ENCODE results near the gene PDE1A. TPM values are rescaled to one million over a fixed set of nuclear protein-coding genes. Genes with fewer than 3 reads are reported as not detected.

PDE1A gene
- total RNA-seq, 2 experiments from 2014 or later, result not detected

GRCh38 chr2:182166406-182166805 is 260.4 kb downstream of the PDE1A start:
- CTCF ChIA-PET (ENCODE audit: unreplicated experiment), result no interaction called here
- no TSS peak for BruUV-seq (replicated peaks)
- Histone ChIP-seq H3K4me3 (ENCODE audit: low read depth, low read length, poor library complexity, severe bottlenecking) (no peak overlapping the region), H3K27ac (ENCODE audit: low read depth, low read length, poor library complexity, severe bottlenecking) (no peak overlapping the region), H3K36me3 (ENCODE audit: insufficient read depth, low read length) (no peaks in the 10 kb centered on the region), H2AFZ (ENCODE audit: low read length) (no peak overlapping the region), H3K9me3 (ENCODE audit: low read length) (no peaks in the 10 kb centered on the region), H3K4me1 (ENCODE audit: insufficient read depth, low read length, poor library complexity, severe bottlenecking) (no peaks in the 10 kb centered on the region), H4K20me1 (ENCODE audit: insufficient read depth, low read length) (no peaks in the 10 kb centered on the region), H3K79me2 (ENCODE audit: insufficient read depth, low read depth, low read length) (no peaks in the 10 kb centered on the region), H3K9me2 (ENCODE audit: insufficient read depth, low read length) (no peaks in the 10 kb centered on the region), H3K4me2 (ENCODE audit: low read length) (no peak overlapping the region)
- TF ChIP-seq, protein P1, sequence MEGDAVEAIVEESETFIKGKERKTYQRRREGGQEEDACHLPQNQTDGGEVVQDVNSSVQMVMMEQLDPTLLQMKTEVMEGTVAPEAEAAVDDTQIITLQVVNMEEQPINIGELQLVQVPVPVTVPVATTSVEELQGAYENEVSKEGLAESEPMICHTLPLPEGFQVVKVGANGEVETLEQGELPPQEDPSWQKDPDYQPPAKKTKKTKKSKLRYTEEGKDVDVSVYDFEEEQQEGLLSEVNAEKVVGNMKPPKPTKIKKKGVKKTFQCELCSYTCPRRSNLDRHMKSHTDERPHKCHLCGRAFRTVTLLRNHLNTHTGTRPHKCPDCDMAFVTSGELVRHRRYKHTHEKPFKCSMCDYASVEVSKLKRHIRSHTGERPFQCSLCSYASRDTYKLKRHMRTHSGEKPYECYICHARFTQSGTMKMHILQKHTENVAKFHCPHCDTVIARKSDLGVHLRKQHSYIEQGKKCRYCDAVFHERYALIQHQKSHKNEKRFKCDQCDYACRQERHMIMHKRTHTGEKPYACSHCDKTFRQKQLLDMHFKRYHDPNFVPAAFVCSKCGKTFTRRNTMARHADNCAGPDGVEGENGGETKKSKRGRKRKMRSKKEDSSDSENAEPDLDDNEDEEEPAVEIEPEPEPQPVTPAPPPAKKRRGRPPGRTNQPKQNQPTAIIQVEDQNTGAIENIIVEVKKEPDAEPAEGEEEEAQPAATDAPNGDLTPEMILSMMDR (conservative IDR thresholded peaks at IDR 0.05; ENCODE audit: low read length), result no peak
- no peak for TF ChIP-seq EZH2phosphoT487 (IDR thresholded peaks at IDR 0.05; ENCODE audit: borderline replicate concordance, low read depth, low read length)
- DNase-seq (ENCODE audit: low spot score), result no peak
- intact Hi-C loops (cut with micrococcal nuclease; ENCODE audit: unreplicated experiment), result no loop called here
- POLR2A ChIA-PET, result interaction anchor here (1.0 kb wide), 1 partner anchor 9 kb away, joined by 3 read pairs; no protein-coding TSS in a partner anchor

DNA sequence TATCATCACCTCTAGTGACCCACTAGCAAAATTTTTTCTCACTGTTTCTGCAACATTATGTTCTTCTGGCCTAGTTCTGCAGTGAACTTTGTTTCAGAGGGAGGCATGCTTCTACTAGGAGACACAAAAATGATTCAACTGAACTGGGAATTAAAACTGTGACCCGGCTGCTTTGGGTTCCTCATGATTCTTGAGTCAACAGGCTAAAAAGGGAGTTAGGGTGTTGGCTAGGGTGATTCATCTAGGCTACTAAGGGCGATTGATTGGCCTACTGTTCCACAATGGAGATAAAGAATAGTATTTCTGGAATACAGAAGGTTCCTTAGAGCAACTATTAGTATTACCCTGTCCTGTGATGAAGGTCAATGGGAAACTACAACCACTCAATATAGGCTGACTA is 261.6 kb downstream of the PDE1A start:
- no peaks in the 10 kb centered on the region for H3K9me2 ChIP-seq (ENCODE audit: insufficient read depth, low read length)
- no peaks in the 10 kb centered on the region for H3K79me2 ChIP-seq (ENCODE audit: insufficient read depth, low read depth, low read length)
- no peaks in the 10 kb centered on the region for H4K20me1 ChIP-seq (ENCODE audit: insufficient read depth, low read length)
- no peak overlapping the region for H3K4me2 ChIP-seq (ENCODE audit: low read length)
- no peaks in the 10 kb centered on the region for H3K4me1 ChIP-seq (ENCODE audit: insufficient read depth, low read length, poor library complexity, severe bottlenecking)
- BruUV-seq (replicated peaks), result no TSS peak
- ChIA-PET CTCF (ENCODE audit: unreplicated experiment) (no interaction called here), POLR2A (interaction anchor here (0.6 kb wide), 1 partner anchor 432 kb away, joined by 3 read pairs; no protein-coding TSS in a partner anchor)
- H3K4me3 ChIP-seq (ENCODE audit: low read depth, low read length, poor library complexity, severe bottlenecking), result no peak overlapping the region
- DNase-seq (ENCODE audit: low spot score), result no peak
- no peak overlapping the region for H3K27ac ChIP-seq (ENCODE audit: low read depth, low read length, poor library complexity, severe bottlenecking)
- intact Hi-C loops (cut with micrococcal nuclease; ENCODE audit: unreplicated experiment), result no loop called here
- no peak for TF ChIP-seq EZH2phosphoT487 (IDR thresholded peaks at IDR 0.05; ENCODE audit: borderline replicate concordance, low read depth, low read length)
- TF ChIP-seq, protein P1 (conservative IDR thresholded peaks at IDR 0.05; ENCODE audit: low read length), result no peak
- H3K36me3 ChIP-seq (ENCODE audit: insufficient read depth, low read length), result no peaks in the 10 kb centered on the region
- no peaks in the 10 kb centered on the region for H3K9me3 ChIP-seq (ENCODE audit: low read length)
- no peak overlapping the region for H2AFZ ChIP-seq (ENCODE audit: low read length)

GRCh38 chr2:182164686-182165085 is 262.1 kb downstream of the PDE1A start:
- H3K27ac ChIP-seq (ENCODE audit: low read depth, low read length, poor library complexity, severe bottlenecking), result no peak overlapping the region
- H2AFZ ChIP-seq (ENCODE audit: low read length), result no peak overlapping the region
- H3K9me2 ChIP-seq (ENCODE audit: insufficient read depth, low read length), result no peaks in the 10 kb centered on the region
- no peaks in the 10 kb centered on the region for H4K20me1 ChIP-seq (ENCODE audit: insufficient read depth, low read length)
- ChIA-PET CTCF (ENCODE audit: unreplicated experiment) (no interaction called here), POLR2A (interaction anchor here (0.6 kb wide), 1 partner anchor 433 kb away, joined by 3 read pairs; no protein-coding TSS in a partner anchor)
- TF ChIP-seq, protein P1 (conservative IDR thresholded peaks at IDR 0.05; ENCODE audit: low read length), result no peak
- no peak for TF ChIP-seq EZH2phosphoT487 (IDR thresholded peaks at IDR 0.05; ENCODE audit: borderline replicate concordance, low read depth, low read length)
- H3K9me3 ChIP-seq (ENCODE audit: low read length), result no peaks in the 10 kb centered on the region
- no peak overlapping the region for H3K4me2 ChIP-seq (ENCODE audit: low read length)
- H3K4me1 ChIP-seq (ENCODE audit: insufficient read depth, low read length, poor library complexity, severe bottlenecking), result no peaks in the 10 kb centered on the region
- DNase-seq (ENCODE audit: low spot score), result no peak
- no peaks in the 10 kb centered on the region for H3K79me2 ChIP-seq (ENCODE audit: insufficient read depth, low read depth, low read length)
- intact Hi-C loops (cut with micrococcal nuclease; ENCODE audit: unreplicated experiment), result no loop called here
- no TSS peak for BruUV-seq (replicated peaks)
- H3K4me3 ChIP-seq (ENCODE audit: low read depth, low read length, poor library complexity, severe bottlenecking), result no peak overlapping the region
- no peaks in the 10 kb centered on the region for H3K36me3 ChIP-seq (ENCODE audit: insufficient read depth, low read length)
